IMR-90 (cell line): Measurements from ENCODE around the gene TAF4. TPM values are rescaled to one million over a fixed set of nuclear protein-coding genes. Genes with fewer than 3 reads are reported as not detected.

Source experiments
- ATAC-seq: fragments of 200-7000 bp; cut with Tn5 transposase; 2 replicates; pipeline ENCODE4 v1.9.1; 2020; ENCODE audit warnings: low read depth, mild to moderate bottlenecking, moderate library complexity
- BruUV-seq: library from RNA; stranded (reverse); fragments of 400-500 nt; replicated peaks from 2 replicates; lab custom pipeline; 2021; lab: Mats Ljungman, UMichigan
- CTCF ChIA-PET: fragments of 300-600 bp; formaldehyde crosslinking; extraction: SDS; loops from one replicate; lab custom pipeline; 2021; ENCODE audit warnings: antibody characterized with exemption; lab: Yijun Ruan, JAX
- POLR2A ChIA-PET: fragments of 300-600 bp; sonication (Branson Sonifier 250); formaldehyde crosslinking; loops from one replicate; lab custom pipeline; 2022; ENCODE audit warnings: antibody characterized with exemption; ENCODE audit not compliant: unreplicated experiment; lab: Charles Lee
- DNase-seq: peaks from one replicate; pipeline ENCODE4 v3.0.0; 2013
- H2AFZ ChIP-seq: replicated peaks from 2 replicates; pipeline ENCODE3; 2013; ENCODE audit warnings: low read length, mild to moderate bottlenecking; ENCODE audit not compliant: poor library complexity
- H2AK5ac ChIP-seq: 2 replicates; pipeline ENCODE4 v1.6.1; 2013; ENCODE audit warnings: low read depth, low read length, inconsistent platforms
- H2AK9ac ChIP-seq: replicated peaks from 2 replicates; pipeline ENCODE3; 2013; ENCODE audit warnings: mild to moderate bottlenecking, low read depth, low read length, moderate library complexity; ENCODE audit not compliant: poor library complexity
- H2BK120ac ChIP-seq: 2 replicates; pipeline ENCODE4 v1.6.1; 2013; ENCODE audit warnings: low read depth, low read length, inconsistent platforms
- H2BK15ac ChIP-seq: 3 replicates; pipeline ENCODE4 v1.6.1; 2013; ENCODE audit warnings: low read depth, low read length, inconsistent platforms
- H2BK20ac ChIP-seq: 2 replicates; pipeline ENCODE4 v1.6.1; 2013; ENCODE audit warnings: low read depth, mild to moderate bottlenecking, inconsistent platforms, low read length, moderate library complexity
- H2BK5ac ChIP-seq: 2 replicates; pipeline ENCODE4 v1.6.1; 2013; ENCODE audit warnings: mild to moderate bottlenecking, low read depth, low read length, inconsistent platforms; ENCODE audit not compliant: poor library complexity, severe bottlenecking
- H3K14ac ChIP-seq: replicated peaks from 2 replicates; pipeline ENCODE4 v1.6.1; 2013; ENCODE audit warnings: low read depth, low read length, inconsistent platforms
- H3K18ac ChIP-seq: 2 replicates; pipeline ENCODE4 v1.6.1; 2013; ENCODE audit warnings: low read depth, low read length, control low read depth
- H3K23ac ChIP-seq: 2 replicates; pipeline ENCODE4 v1.6.1; 2013; ENCODE audit warnings: low read depth, low read length, inconsistent platforms
- H3K27ac ChIP-seq: 2 replicates; pipeline ENCODE4 v1.5.1; 2013; ENCODE audit warnings: mild to moderate bottlenecking, control low read depth, low read length; ENCODE audit not compliant: insufficient read depth
- H3K27me3 ChIP-seq: 2 replicates; pipeline ENCODE4 v1.6.1; 2013; ENCODE audit warnings: low read length; ENCODE audit not compliant: control insufficient read depth, insufficient read depth
- H3K36me3 ChIP-seq: 2 replicates; pipeline ENCODE4 v1.6.1; 2013; ENCODE audit warnings: low read length, mixed read lengths; ENCODE audit not compliant: control insufficient read depth, insufficient read depth
- H3K4ac ChIP-seq: 2 replicates; pipeline ENCODE4 v1.6.1; 2013; ENCODE audit warnings: low read depth, low read length, inconsistent platforms
- H3K4me1 ChIP-seq: 2 replicates; pipeline ENCODE4 v1.6.1; 2013; ENCODE audit warnings: low read length, mixed read lengths; ENCODE audit not compliant: control insufficient read depth, insufficient read depth
- H3K4me2 ChIP-seq: 2 replicates; pipeline ENCODE4 v1.6.1; 2013; ENCODE audit warnings: low read depth, mild to moderate bottlenecking, control low read depth, low read length, moderate library complexity
- H3K4me3 ChIP-seq: 2 replicates; pipeline ENCODE4 v1.5.1; 2013; ENCODE audit warnings: low read depth, mild to moderate bottlenecking, control low read depth, low read length, moderate library complexity; ENCODE audit not compliant: insufficient read depth
- H3K56ac ChIP-seq: 2 replicates; pipeline ENCODE4 v1.6.1; 2013; ENCODE audit warnings: low read length, inconsistent platforms; ENCODE audit not compliant: insufficient read depth; ENCODE audit errors: extremely low read depth
- H3K79me1 ChIP-seq, 2 experiments: 2 replicates each; pipeline ENCODE4 v1.6.1; 2013; ENCODE audit warnings: low read length in 2 of 2, inconsistent platforms in 1 of 2, low read depth in 1 of 2
- H3K9ac ChIP-seq: 2 replicates; pipeline ENCODE4 v1.6.1; 2013; ENCODE audit warnings: low read depth, low read length, control low read depth
- H3K9me1 ChIP-seq: 2 replicates; pipeline ENCODE4 v1.6.1; 2013; ENCODE audit warnings: low read length, inconsistent platforms; ENCODE audit not compliant: insufficient read depth
- H3K9me3 ChIP-seq: 2 replicates; pipeline ENCODE4 v1.6.1; 2013; ENCODE audit warnings: low read length; ENCODE audit not compliant: control insufficient read depth, insufficient read depth
- H4K20me1 ChIP-seq: 2 replicates; pipeline ENCODE4 v1.6.1; 2013; ENCODE audit warnings: low read length, inconsistent platforms; ENCODE audit not compliant: insufficient read depth
- H4K5ac ChIP-seq: 2 replicates; pipeline ENCODE4 v1.6.1; 2013; ENCODE audit warnings: mild to moderate bottlenecking, low read depth, low read length, control low read depth
- H4K8ac ChIP-seq, 2 experiments: 2 replicates each; pipeline ENCODE4 v1.6.1; 2013; ENCODE audit warnings: low read depth in 2 of 2, low read length in 2 of 2, control low read depth in 1 of 2, inconsistent platforms in 1 of 2
- H4K91ac ChIP-seq: 2 replicates; pipeline ENCODE4 v1.6.1; 2013; ENCODE audit warnings: low read depth, low read length, inconsistent platforms; ENCODE audit not compliant: insufficient read depth
- NFE2L2 ChIP-seq: fragments of 150-350 bp; IDR thresholded peaks from 2 replicates; pipeline ENCODE4 v1.6.1; 2016; ENCODE audit warnings: low read depth, mild to moderate bottlenecking, low read length
- RCOR1 ChIP-seq: IDR thresholded peaks from 2 replicates; pipeline ENCODE4 v1.6.1; 2012; ENCODE audit warnings: mild to moderate bottlenecking, low read length, improper control_type of control experiment; ENCODE audit not compliant: insufficient replicate concordance
- RFX5 ChIP-seq: IDR thresholded peaks from 2 replicates; pipeline ENCODE4 v1.8.0; 2012; ENCODE audit warnings: low read depth, mild to moderate bottlenecking, low read length, moderate library complexity
- WGBS, 2 experiments: methylation state at CpG; one replicate each; pipeline versions ENCODE4 v1.1.5 to v1.1.7; 2013; ENCODE audit warnings: missing lambda C conversion rate in 2 of 2; ENCODE audit not compliant: insufficient read length in 1 of 2; ENCODE audit errors: extremely low coverage in 2 of 2; 5-methylcytosine and 5-hydroxymethylcytosine counted together
- dilution Hi-C: fragments of 300-500 bp; cut with HindIII; formaldehyde crosslinking; loops from one replicate; pipeline ENCODE4 v1.14.3; 2018; ENCODE audit warnings: low sequenced_read_pairs; ENCODE audit not compliant: unreplicated experiment
- in situ Hi-C: fragments of 300-500 bp; cut with MboI; formaldehyde crosslinking; loops from 3 replicates; pipeline ENCODE4 v1.14.3; 2019; ENCODE audit warnings: low sequenced_read_pairs, inconsistent platforms, mixed read lengths
- intact Hi-C: fragments of 100-400 bp; cut with micrococcal nuclease; formaldehyde crosslinking; loops from 2 replicates; pipeline ENCODE4 v1.10.0; 2022
- polyA plus RNA-seq, 3 experiments: library from polyadenylated mRNA; depleted of rRNA; stranded (reverse); fragments of >200 nt; gene quantifications; 2 replicates each; pipeline ENCODE4 v1.2.3, GENCODE V29; 2012; ENCODE audit warnings: low replicate concordance in 1 of 3
- total RNA-seq: library from RNA; depleted of rRNA; stranded (reverse); fragments of >200 nt; gene quantifications from 2 replicates; pipeline ENCODE4 v1.2.3, GENCODE V29; 2012

TAF4 gene
- total and polyA plus RNA-seq, 2 of the 4 experiments (the other 2 are of a cell fraction), result 1.4 to 5.1 TPM

DNA sequence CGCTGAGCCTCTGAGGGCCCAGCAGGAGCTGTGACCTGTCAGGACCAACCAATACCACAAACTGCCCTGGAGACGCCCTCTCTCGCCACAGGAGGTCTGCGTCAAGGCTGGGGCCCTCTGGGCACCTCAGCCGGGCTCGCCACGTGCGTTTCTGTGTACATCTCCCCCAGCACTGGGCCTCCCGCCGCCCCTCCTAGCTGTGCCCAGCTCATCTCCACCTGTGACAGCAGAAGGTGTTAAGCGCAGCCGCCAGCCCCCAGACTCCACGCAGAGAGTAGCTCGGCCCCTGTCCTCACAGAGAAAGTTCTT, 91.4 kb downstream of the TAF4 start:
- Histone ChIP-seq H3K4me3 (no peak overlapping the region), H3K18ac (no peak overlapping the region), H4K5ac (no peak overlapping the region), H3K9me3 (peaks cover 3% of the 10 kb centered on the region; the same call in 1 of the 2 replicates), H3K4me1 (no peaks in the 10 kb centered on the region), H3K14ac (no peak overlapping the region), H3K9me1 (peaks cover 3% of the 10 kb centered on the region; the same call in 1 of the 2 replicates), H4K91ac (no peak overlapping the region), H4K8ac (no peak overlapping the region), H3K9ac (no peak overlapping the region), H2BK15ac (no peak overlapping the region), H2BK120ac (no peak overlapping the region), H3K4ac (no peak overlapping the region), H3K27ac (no peak overlapping the region), H2BK20ac (no peak overlapping the region), H2AK9ac (no peak overlapping the region), H3K56ac (no peak overlapping the region), H3K79me1 (no peaks in the 10 kb centered on the region), H2AK5ac (no peak overlapping the region), H3K36me3 (peaks cover 25% of the 10 kb centered on the region), H3K27me3 (no peaks in the 10 kb centered on the region), H2BK5ac (no peak overlapping the region), H3K23ac (no peak overlapping the region), H4K20me1 (no peaks in the 10 kb centered on the region; the same call in 1 of the 2 replicates), H3K4me2 (no peak overlapping the region), H2AFZ (no peak overlapping the region)
- in situ Hi-C loops, result no loop called here
- 84% methylated on average over 6 of the region's 14 CpGs; no CpG with 5 or more reads in 1 of the 2 experiments for WGBS, 2 experiments
- ChIA-PET CTCF (no interaction called here), POLR2A (no interaction called here)
- TF ChIP-seq RFX5, result no peak
- TF ChIP-seq NFE2L2, result no peak
- TF ChIP-seq RCOR1, result no peak
- intact Hi-C loops, result no loop called here
- no TSS peak for BruUV-seq
- ATAC-seq, result no peak; the same call in 1 of the 2 replicates
- DNase-seq, result no peak
- dilution Hi-C loops, result no loop called here
